T-cell (primary cell): ENCODE results near the gene VPS29. TPM values are rescaled to one million over a fixed set of nuclear protein-coding genes. Genes with fewer than 3 reads are reported as not detected.
"Not testable (repeated sequence)": the region's sequence is repeated elsewhere in the genome, so short reads cannot be mapped to it uniquely, and the experiment has no call there.

ENCODE experiments used
- ATAC-seq, 4 experiments: fragments of 200-7000 bp in 3 of 4; fragments of 150-1000 bp in 1 of 4; cut with Tn5 transposase; replicated peaks in 1 of 4; 1 replicate in 3 of 4; 2 replicates in 1 of 4; pipeline ENCODE4 v1.10.0; 2021; ENCODE audit warnings: moderate library complexity in 3 of 4, mild to moderate bottlenecking in 2 of 4, moderate number of reproducible peaks in 1 of 4
- CTCF ChIA-PET, 2 donors: fragments of 300-600 bp; sonication (Branson Sonifier 250); formaldehyde crosslinking; loops; one replicate each; lab custom pipeline; 2022; ENCODE audit warnings: antibody characterized with exemption in 2 of 2; lab: Charles Lee
- POLR2A ChIA-PET, 2 donors: fragments of 300-600 bp; sonication (Branson Sonifier 250); formaldehyde crosslinking; loops; one replicate each; lab custom pipeline; 2022; ENCODE audit warnings: antibody characterized with exemption in 2 of 2; lab: Charles Lee
- DNase-seq, 35 experiments: peaks; one replicate each; pipeline versions ENCODE4 v3.0.0 to v3.0.0-alpha.2; 2013 to 2023
- H3K27ac ChIP-seq: one replicate; pipeline ENCODE4 v1.5.1; 2013; ENCODE audit warnings: low read length
- H3K27me3 ChIP-seq, 2 experiments: replicated peaks in 1 of 2; 1 replicate in 1 of 2; 2 replicates in 1 of 2; pipeline versions ENCODE4 v1.6.1 to v1.7.0; 2013; ENCODE audit warnings: low read length in 1 of 2, mixed read lengths in 1 of 2; ENCODE audit not compliant: control insufficient read depth in 2 of 2, insufficient read depth in 2 of 2; ENCODE audit errors: extremely low read depth in 1 of 2
- H3K36me3 ChIP-seq, 2 donors: 1 replicate in 1 of 2; 2 replicates in 1 of 2; pipeline versions ENCODE4 v1.6.1 to v1.7.0; 2013; ENCODE audit warnings: low read length in 1 of 2; ENCODE audit not compliant: control insufficient read depth in 2 of 2, insufficient read depth in 1 of 2; ENCODE audit errors: extremely low read depth in 1 of 2
- H3K4me1 ChIP-seq, 2 experiments: 1 replicate in 1 of 2; 2 replicates in 1 of 2; pipeline versions ENCODE4 v1.6.1 to v1.7.0; 2013; ENCODE audit warnings: low read length in 2 of 2, mixed read lengths in 1 of 2; ENCODE audit not compliant: insufficient read depth in 2 of 2, control insufficient read depth in 1 of 2; ENCODE audit errors: extremely low read depth in 1 of 2
- H3K4me3 ChIP-seq, 2 donors: 1 replicate in 1 of 2; 2 replicates in 1 of 2; pipeline versions ENCODE4 v1.5.1 to v1.7.0; 2013; ENCODE audit warnings: mild to moderate bottlenecking in 2 of 2, low read length in 1 of 2, moderate library complexity in 1 of 2; ENCODE audit not compliant: control insufficient read depth in 1 of 2; ENCODE audit errors: extremely low read depth in 1 of 2
- H3K9me3 ChIP-seq: 2 replicates; pipeline ENCODE4 v1.7.0; 2013
- H3K27ac Mint-ChIP-seq, 2 donors: one replicate each; pipeline ENCODE4 v1.8.0; 2020 to 2021; ENCODE audit warnings: mild to moderate bottlenecking in 2 of 2, mixed read lengths in 2 of 2
- H3K27me3 Mint-ChIP-seq, 2 donors: one replicate each; pipeline ENCODE4 v1.8.0; 2021 to 2022; ENCODE audit warnings: mixed read lengths in 2 of 2
- H3K36me3 Mint-ChIP-seq: one replicate; pipeline ENCODE4 v1.8.0; 2021; ENCODE audit warnings: mixed read lengths
- H3K4me1 Mint-ChIP-seq, 3 donors: one replicate each; pipeline ENCODE4 v1.8.0; 2020 to 2022; ENCODE audit warnings: mixed read lengths in 3 of 3, mild to moderate bottlenecking in 1 of 3
- H3K4me3 Mint-ChIP-seq, 3 donors: one replicate each; pipeline ENCODE4 v1.8.0; 2020 to 2022; ENCODE audit warnings: mild to moderate bottlenecking in 3 of 3, mixed read lengths in 3 of 3, moderate library complexity in 3 of 3
- H3K9me3 Mint-ChIP-seq, 3 donors: one replicate each; pipeline ENCODE4 v1.8.0; 2020 to 2022; ENCODE audit warnings: mixed read lengths in 3 of 3
- WGBS: methylation state at CpG from one replicate; pipeline ENCODE4 v1.1.5; 2013; ENCODE audit warnings: missing lambda C conversion rate; ENCODE audit not compliant: insufficient coverage; 5-methylcytosine and 5-hydroxymethylcytosine counted together
- total RNA-seq, 35 experiments: library from RNA in 6 of 35; stranded (reverse) in 6 of 35; fragments of 120-200 nt in 1 of 35; gene quantifications; one replicate each; pipeline versions ENCODE4 v1.2.1 to v1.2.4 and lab custom pipeline; 2013 to 2026

VPS29 gene
- total RNA-seq, 5 donors from 2014 or later (not counting 1 experiment from before 2014, with no cell fraction given), result 79.0 to 109 (median 95.4) TPM

- Histone ChIP-seq H3K4me1 (no peaks in the 10 kb centered on the region), H3K27me3 (no peaks in the 10 kb centered on the region), H3K27ac (no peak overlapping the region), H3K36me3 (peaks cover 3 to 33% of the 10 kb centered on the region in 2 donors), H3K9me3 (no peaks in the 10 kb centered on the region), H3K4me3 (no peak overlapping the region)
- ATAC-seq (no peak), DNase-seq (no peak)
- ChIA-PET CTCF (interaction anchor here in 1 of 2 donors (1.3 kb wide), 1 partner anchor 67 kb away, joined by 3 read pairs; no protein-coding TSS in a partner anchor), POLR2A (interaction anchor here in 1 of 2 donors (0.5 kb wide), 1 partner anchor 871 kb away, joined by 8 read pairs; no protein-coding TSS in a partner anchor)
- H3K36me3 Mint-ChIP-seq, result peaks cover 43% of the 10 kb centered on the region
- peak overlapping the region in 1 of 2 donors; percentile 68 for H3K27ac Mint-ChIP-seq
- peaks cover 0 to 6% (median 4%) of the 10 kb centered on the region in 3 donors for H3K4me1 Mint-ChIP-seq
- H3K4me3 Mint-ChIP-seq, result no peak overlapping the region
- no CpG with 5 or more reads among the region's 3 CpGs for WGBS
- no peaks in the 10 kb centered on the region for H3K9me3 Mint-ChIP-seq
- H3K27me3 Mint-ChIP-seq, result no peaks in the 10 kb centered on the region
Observed at GRCh38 chr12:110532644-110533043, 30.7 kb upstream of the VPS29 start.

GRCh38 chr12:110531741-110532333 is 29.9 kb upstream of the VPS29 start:
- Mint-ChIP-seq H3K9me3 (no peaks in the 10 kb centered on the region), H3K4me3 (no peak overlapping the region), H3K27ac (no peak overlapping the region), H3K4me1 (peaks cover 0 to 6% (median 4%) of the 10 kb centered on the region in 3 donors), H3K36me3 (peaks cover 38% of the 10 kb centered on the region), H3K27me3 (no peaks in the 10 kb centered on the region)
- Histone ChIP-seq H3K36me3 (peaks cover 0 to 25% of the 10 kb centered on the region in 2 donors), H3K27me3 (no peaks in the 10 kb centered on the region), H3K9me3 (no peaks in the 10 kb centered on the region), H3K4me3 (no peak overlapping the region), H3K27ac (no peak overlapping the region), H3K4me1 (no peaks in the 10 kb centered on the region)
- POLR2A ChIA-PET, result interaction anchor here (0.6 kb wide), 2 partner anchors 9 to 1342 kb away, joined by 3 to 10 read pairs; no protein-coding TSS in a partner anchor
- no CpG with 5 or more reads among the region's 2 CpGs for WGBS
- CTCF ChIA-PET, result no interaction called here
- ATAC-seq, result no peak
- DNase-seq, result no peak

- Histone ChIP-seq H3K27me3 (no peaks in the 10 kb centered on the region), H3K36me3 (peaks cover 0 to 16% of the 10 kb centered on the region in 2 donors), H3K9me3 (no peaks in the 10 kb centered on the region), H3K27ac (no peak overlapping the region), H3K4me1 (no peaks in the 10 kb centered on the region), H3K4me3 (no peak overlapping the region)
- no peak for DNase-seq
- WGBS, result no CpG with 5 or more reads among the region's 2 CpGs
- H3K27me3 Mint-ChIP-seq, result no peaks in the 10 kb centered on the region
- no peaks in the 10 kb centered on the region for H3K9me3 Mint-ChIP-seq
- H3K36me3 Mint-ChIP-seq, result peaks cover 31% of the 10 kb centered on the region
- ATAC-seq, result no peak
- no peak overlapping the region for H3K27ac Mint-ChIP-seq
- no peak overlapping the region for H3K4me3 Mint-ChIP-seq
- ChIA-PET POLR2A (no interaction called here), CTCF (no interaction called here)
- H3K4me1 Mint-ChIP-seq, result peaks cover 0 to 6% (median 3%) of the 10 kb centered on the region in 3 donors
Observed at GRCh38 chr12:110530511-110530910, 28.6 kb upstream of the VPS29 start.

- Mint-ChIP-seq H3K9me3 (no peaks in the 10 kb centered on the region), H3K4me1 (peaks cover 0 to 6% (median 3%) of the 10 kb centered on the region in 3 donors), H3K4me3 (no peak overlapping the region), H3K27me3 (no peaks in the 10 kb centered on the region), H3K27ac (no peak overlapping the region), H3K36me3 (peaks cover 26% of the 10 kb centered on the region)
- ChIA-PET CTCF (interaction anchor here (0.5 to 0.7 kb wide), 2 partner anchors 74 to 1141 kb away, joined by 3 read pairs; no protein-coding TSS in a partner anchor), POLR2A (no interaction called here)
- no peaks in the 10 kb centered on the region for H3K27me3 ChIP-seq
- H3K4me3 ChIP-seq, result no peak overlapping the region
- ATAC-seq (no peak), DNase-seq (no peak)
- H3K9me3 ChIP-seq, result no peaks in the 10 kb centered on the region
- H3K27ac ChIP-seq, result no peak overlapping the region
- H3K4me1 ChIP-seq, result no peaks in the 10 kb centered on the region
- peaks cover 0 to 8% of the 10 kb centered on the region in 2 donors for H3K36me3 ChIP-seq
- WGBS, result 94% methylated on average over 2 of the region's 6 CpGs
Observed at GRCh38 chr12:110528277-110528839, 26.4 kb upstream of the VPS29 start.

GRCh38 chr12:110520876-110521712 is 19.2 kb upstream of the VPS29 start:
- H3K4me1 Mint-ChIP-seq, H3K4me3 Mint-ChIP-seq, H3K27ac ChIP-seq, H3K27ac Mint-ChIP-seq, H3K4me1 ChIP-seq, H3K36me3 Mint-ChIP-seq, DNase-seq, H3K27me3 ChIP-seq, H3K27me3 Mint-ChIP-seq, H3K9me3 ChIP-seq, H3K36me3 ChIP-seq, H3K4me3 ChIP-seq, H3K9me3 Mint-ChIP-seq: not testable (repeated sequence)
- POLR2A ChIA-PET, result interaction anchor here in 1 of 2 donors (0.6 kb wide), 1 partner anchor 1744 kb away, joined by 6 read pairs; no protein-coding TSS in a partner anchor
- CTCF ChIA-PET, result interaction anchor here in 1 of 2 donors (1.0 kb wide), 1 partner anchor 8 kb away, joined by 3 read pairs; no protein-coding TSS in a partner anchor
- WGBS, result 47% methylated on average over 7 of the region's 11 CpGs
- ATAC-seq, result peak in 1 of 4 experiments; percentile 37

GRCh38 chr12:110518014-110518413 is 16.1 kb upstream of the VPS29 start:
- H3K4me1 ChIP-seq, CTCF ChIA-PET, H3K4me1 Mint-ChIP-seq, H3K4me3 Mint-ChIP-seq, H3K27ac Mint-ChIP-seq, H3K4me3 ChIP-seq, H3K27me3 ChIP-seq, POLR2A ChIA-PET, H3K9me3 ChIP-seq, H3K36me3 Mint-ChIP-seq, DNase-seq, H3K27me3 Mint-ChIP-seq, H3K36me3 ChIP-seq, H3K27ac ChIP-seq, H3K9me3 Mint-ChIP-seq, ATAC-seq: not testable (repeated sequence)
- no CpG with 5 or more reads among the region's 8 CpGs for WGBS
